ENCODE measurements around the gene MTOR.
"Not testable (repeated sequence)": the region's sequence is repeated elsewhere in the genome, so short reads cannot be mapped to it uniquely, and the experiment has no call there.

The MTOR gene

GRCh38 chr1:11067716-11068599 lies 194.4 kb downstream of the MTOR start:
- no peak for DNase-seq (ENCODE audit: low read depth in 2 of 3, low spot score in 2 of 3)

GRCh38 chr1:11065796-11066195 lies 196.6 kb downstream of the MTOR start:
- DNase-seq (ENCODE audit: low read depth in 2 of 3, low spot score in 2 of 3): no peak

GRCh38 chr1:11064942-11065341 lies 197.4 kb downstream of the MTOR start:
- DNase-seq (ENCODE audit: low read depth in 2 of 3, low spot score in 2 of 3): no peak

GRCh38 chr1:11063937-11064537 lies 198.3 kb downstream of the MTOR start:
- DNase-seq (ENCODE audit: low read depth in 2 of 3, low spot score in 2 of 3): not testable (repeated sequence)

- DNase-seq (ENCODE audit: low read depth in 2 of 3, low spot score in 2 of 3): no peak
Observed at GRCh38 chr1:11062965-11063401, 199.4 kb downstream of the MTOR start.

GRCh38 chr1:11061652-11062365 lies 200.5 kb downstream of the MTOR start:
- DNase-seq (ENCODE audit: low read depth in 2 of 3, low spot score in 2 of 3): no peak

GRCh38 chr1:11059968-11060830 lies 202.2 kb downstream of the MTOR start, which contains the start of gene SRM:
Gene SRM, minus strand, starts transcription at chr1:11060018. Its CDS starts 75 bp downstream, at chr1:11059943.
- DNase-seq (ENCODE audit: low read depth in 2 of 3, low spot score in 2 of 3): peak; percentile 52 to 91 (median 75)

GRCh38 chr1:11059155-11059967 lies 203.0 kb downstream of the MTOR start:
- no peak for DNase-seq (ENCODE audit: low read depth in 2 of 3, low spot score in 2 of 3)

GRCh38 chr1:11058595-11059154 lies 203.7 kb downstream of the MTOR start:
- DNase-seq (ENCODE audit: low read depth in 2 of 3, low spot score in 2 of 3): no peak

- no peak for DNase-seq (ENCODE audit: low read depth in 2 of 3, low spot score in 2 of 3)
Observed at GRCh38 chr1:11058026-11058425, 204.3 kb downstream of the MTOR start.

GRCh38 chr1:11057477-11057876 lies 204.9 kb downstream of the MTOR start:
- DNase-seq (ENCODE audit: low read depth in 2 of 3, low spot score in 2 of 3): no peak
